Glutamatergic neuron (in vitro differentiated cells): ENCODE measurements around the gene THNSL1. TPM values are rescaled to one million over a fixed set of nuclear protein-coding genes. Genes with fewer than 3 reads are reported as not detected.

Experiments
- DNase-seq: peaks from one replicate; pipeline ENCODE4 v3.0.0; 2022
- H3K27ac Mint-ChIP-seq: one replicate; pipeline ENCODE4 v1.8.0; 2020; ENCODE audit warnings: mild to moderate bottlenecking, mixed read lengths, inconsistent platforms; ENCODE audit not compliant: unreplicated experiment
- H3K27me3 Mint-ChIP-seq: one replicate; pipeline ENCODE4 v1.8.0; 2020; ENCODE audit warnings: mild to moderate bottlenecking, moderate library complexity, mixed read lengths, inconsistent platforms; ENCODE audit not compliant: unreplicated experiment
- H3K36me3 Mint-ChIP-seq: one replicate; pipeline ENCODE4 v1.8.0; 2020; ENCODE audit warnings: mild to moderate bottlenecking, mixed read lengths, inconsistent platforms; ENCODE audit not compliant: unreplicated experiment
- H3K4me1 Mint-ChIP-seq: one replicate; pipeline ENCODE4 v1.8.0; 2020; ENCODE audit warnings: mild to moderate bottlenecking, low read depth, mixed read lengths, inconsistent platforms; ENCODE audit not compliant: unreplicated experiment
- H3K4me3 Mint-ChIP-seq: one replicate; pipeline ENCODE4 v1.8.0; 2020; ENCODE audit warnings: mild to moderate bottlenecking, mixed read lengths, inconsistent platforms; ENCODE audit not compliant: unreplicated experiment
- H3K9me3 Mint-ChIP-seq: one replicate; pipeline ENCODE4 v1.8.0; 2020; ENCODE audit warnings: mild to moderate bottlenecking, moderate library complexity, mixed read lengths, inconsistent platforms; ENCODE audit not compliant: unreplicated experiment
- CTCF ChIP-seq: fragments of 200-600 bp; sonication (generic); IDR thresholded peaks from one replicate; pipeline ENCODE4 v1.5.0; 2021; ENCODE audit not compliant: partially characterized antibody, unreplicated experiment
- total RNA-seq: library from RNA; stranded (reverse); fragmentation: NEBNext Ultra II Directional; extraction: Animal tissue kit (Norgen Biotek cat#: 25700); gene quantifications from one replicate; pipeline ENCODE4 v1.2.1, GENCODE V29; 2021; ENCODE audit not compliant: unreplicated experiment

Gene THNSL1
- total RNA-seq, 1 donor from 2014 or later = 2.9 TPM

GRCh38 chr10:24989867-24990266, 26.5 kb upstream of the THNSL1 start:
- TF ChIP-seq CTCF = no peak
- no peak overlapping the region for H3K4me3 Mint-ChIP-seq

GRCh38 chr10:24991298-24991697, 25.1 kb upstream of the THNSL1 start:
- TF ChIP-seq CTCF = no peak
- Mint-ChIP-seq H3K4me3 (no peak overlapping the region), H3K9me3 (peaks cover 3% of the 10 kb centered on the region), H3K4me1 (no peaks in the 10 kb centered on the region), H3K27ac (no peak overlapping the region), H3K36me3 (no peaks in the 10 kb centered on the region), H3K27me3 (peaks cover 3% of the 10 kb centered on the region)
- no peak for DNase-seq

More at GRCh38 chr10:24989867-24990266, 26.5 kb upstream of the THNSL1 start:
- no peaks in the 10 kb centered on the region for H3K4me1 Mint-ChIP-seq
- peaks cover 3% of the 10 kb centered on the region for H3K27me3 Mint-ChIP-seq
- no peak overlapping the region for H3K27ac Mint-ChIP-seq
- DNase-seq = no peak
- no peaks in the 10 kb centered on the region for H3K36me3 Mint-ChIP-seq
- peaks cover 3% of the 10 kb centered on the region for H3K9me3 Mint-ChIP-seq

- H3K4me3 Mint-ChIP-seq = no peak overlapping the region
Observed at GRCh38 chr10:24992512-24993133, 23.8 kb upstream of the THNSL1 start.

GRCh38 chr10:24993237-24993958, 23.0 kb upstream of the THNSL1 start:
- DNase-seq = no peak
- Mint-ChIP-seq H3K4me1 (no peaks in the 10 kb centered on the region), H3K27ac (no peak overlapping the region), H3K4me3 (no peak overlapping the region), H3K9me3 (peaks cover 3% of the 10 kb centered on the region), H3K27me3 (peaks cover 3% of the 10 kb centered on the region), H3K36me3 (no peaks in the 10 kb centered on the region)
- TF ChIP-seq CTCF = no peak

More at GRCh38 chr10:24992512-24993133, 23.8 kb upstream of the THNSL1 start:
- Mint-ChIP-seq H3K36me3 (no peaks in the 10 kb centered on the region), H3K4me1 (no peaks in the 10 kb centered on the region), H3K27me3 (peaks cover 3% of the 10 kb centered on the region), H3K27ac (no peak overlapping the region), H3K9me3 (peaks cover 3% of the 10 kb centered on the region)
- no peak for TF ChIP-seq CTCF
- no peak for DNase-seq

- no peak for DNase-seq
- no peak for TF ChIP-seq CTCF
- H3K9me3 Mint-ChIP-seq = no peaks in the 10 kb centered on the region
- H3K4me1 Mint-ChIP-seq = no peaks in the 10 kb centered on the region
- peaks cover 3% of the 10 kb centered on the region for H3K27me3 Mint-ChIP-seq
- H3K36me3 Mint-ChIP-seq = no peaks in the 10 kb centered on the region
- H3K27ac Mint-ChIP-seq = no peak overlapping the region
- no peak overlapping the region for H3K4me3 Mint-ChIP-seq
Observed at GRCh38 chr10:24995072-24995471, 21.3 kb upstream of the THNSL1 start.
